ENCODE measurements around the gene ZNF282. TPM values are rescaled to one million over a fixed set of nuclear protein-coding genes. Genes with fewer than 3 reads are reported as not detected.
A peak's percentile ranks its signal among the peaks of the same experiment; 100 is the strongest.
"Not testable (repeated sequence)": the region's sequence is repeated elsewhere in the genome, so short reads cannot be mapped to it uniquely, and the experiment has no call there.

Gene ZNF282
- total and polyA plus RNA-seq, 2 experiments from 2014 or later: 6.9 to 34.2 TPM

GRCh38 chr7:149220534-149220933 lies 25.2 kb downstream of the ZNF282 start:
- peaks cover 23% of the 10 kb centered on the region for H3K36me3 ChIP-seq
- H3K27me3 ChIP-seq: no peaks in the 10 kb centered on the region
- no peak overlapping the region for H3K4me3 ChIP-seq
- no peak overlapping the region for H3K27ac ChIP-seq
- no peaks in the 10 kb centered on the region for H3K4me1 ChIP-seq (ENCODE audit: low read depth)
- TF ChIP-seq CTCF (IDR thresholded peaks at IDR 0.05; ENCODE audit: low read depth, low read length): no peak
- no peaks in the 10 kb centered on the region for H3K9me3 ChIP-seq (ENCODE audit: low read depth)
- peak in 1 of 2 donors; percentile 66 for DNase-seq (ENCODE audit: low read depth in 1 of 2, low spot score in 1 of 2)

- Histone ChIP-seq H3K36me3 (peaks cover 12% of the 10 kb centered on the region), H3K27ac (no peak overlapping the region), H3K4me3 (no peak overlapping the region), H3K27me3 (no peaks in the 10 kb centered on the region), H3K4me1 (ENCODE audit: low read depth) (no peaks in the 10 kb centered on the region), H3K9me3 (ENCODE audit: low read depth) (no peaks in the 10 kb centered on the region)
- TF ChIP-seq CTCF (IDR thresholded peaks at IDR 0.05; ENCODE audit: low read depth, low read length): no peak
- DNase-seq (ENCODE audit: low read depth in 1 of 2, low spot score in 1 of 2): no peak
Observed at GRCh38 chr7:149223176-149223575, 27.8 kb downstream of the ZNF282 start.

- peaks cover 8% of the 10 kb centered on the region for H3K36me3 ChIP-seq
Observed at GRCh38 chr7:149223761-149224160, 28.4 kb downstream of the ZNF282 start.

GRCh38 chr7:149224352-149224751 lies 29.0 kb downstream of the ZNF282 start:
- H3K27me3 ChIP-seq: no peaks in the 10 kb centered on the region
- no peaks in the 10 kb centered on the region for H3K4me1 ChIP-seq (ENCODE audit: low read depth)
- H3K9me3 ChIP-seq (ENCODE audit: low read depth): no peaks in the 10 kb centered on the region
- H3K27ac ChIP-seq: no peak overlapping the region
- H3K4me3 ChIP-seq: no peak overlapping the region
- peaks cover 3% of the 10 kb centered on the region for H3K36me3 ChIP-seq
- no peak for TF ChIP-seq CTCF (IDR thresholded peaks at IDR 0.05; ENCODE audit: low read depth, low read length)
- DNase-seq (ENCODE audit: low read depth in 1 of 2, low spot score in 1 of 2): no peak

More at GRCh38 chr7:149223761-149224160, 28.4 kb downstream of the ZNF282 start:
- Histone ChIP-seq H3K4me1 (ENCODE audit: low read depth) (no peaks in the 10 kb centered on the region), H3K27me3 (no peaks in the 10 kb centered on the region), H3K4me3 (no peak overlapping the region), H3K27ac (no peak overlapping the region), H3K9me3 (ENCODE audit: low read depth) (no peaks in the 10 kb centered on the region)
- no peak for TF ChIP-seq CTCF (IDR thresholded peaks at IDR 0.05; ENCODE audit: low read depth, low read length)
- no peak for DNase-seq (ENCODE audit: low read depth in 1 of 2, low spot score in 1 of 2)

GRCh38 chr7:149225106-149225505 lies 29.8 kb downstream of the ZNF282 start:
- Histone ChIP-seq H3K27me3 (no peaks in the 10 kb centered on the region), H3K4me3 (no peak overlapping the region), H3K27ac (no peak overlapping the region), H3K36me3 (peaks cover 3% of the 10 kb centered on the region), H3K9me3 (ENCODE audit: low read depth) (no peaks in the 10 kb centered on the region), H3K4me1 (ENCODE audit: low read depth) (no peaks in the 10 kb centered on the region)
- no peak for TF ChIP-seq CTCF (IDR thresholded peaks at IDR 0.05; ENCODE audit: low read depth, low read length)
- DNase-seq (ENCODE audit: low read depth in 1 of 2, low spot score in 1 of 2): no peak

- no peaks in the 10 kb centered on the region for H3K27me3 ChIP-seq
- no peak for DNase-seq (ENCODE audit: low read depth in 1 of 2, low spot score in 1 of 2)
- H3K4me1 ChIP-seq (ENCODE audit: low read depth): no peaks in the 10 kb centered on the region
- H3K4me3 ChIP-seq: no peak overlapping the region
- H3K36me3 ChIP-seq: peaks cover 3% of the 10 kb centered on the region
- H3K9me3 ChIP-seq (ENCODE audit: low read depth): no peaks in the 10 kb centered on the region
- TF ChIP-seq CTCF (IDR thresholded peaks at IDR 0.05; ENCODE audit: low read depth, low read length): no peak
- no peak overlapping the region for H3K27ac ChIP-seq
Observed at GRCh38 chr7:149225656-149226055, 30.3 kb downstream of the ZNF282 start.

GRCh38 chr7:149226366-149226765 lies 31.0 kb downstream of the ZNF282 start:
- not testable (repeated sequence) for H3K27me3 ChIP-seq; H3K9me3 ChIP-seq (ENCODE audit: low read depth); H3K27ac ChIP-seq; H3K4me3 ChIP-seq; DNase-seq (ENCODE audit: low read depth in 1 of 2, low spot score in 1 of 2); H3K4me1 ChIP-seq (ENCODE audit: low read depth); H3K36me3 ChIP-seq

Measured in cardiac muscle cell (in vitro differentiated cells and primary cell).